Sigmoid colon (tissue), 7 donors: Measurements from ENCODE around the gene DERA. TPM values are rescaled to one million over a fixed set of nuclear protein-coding genes. Genes with fewer than 3 reads are reported as not detected.

Source experiments
- DNase-seq: peaks from one replicate; pipeline ENCODE4 v3.0.0-alpha.2; 2019
- H3K27ac ChIP-seq, 4 donors: fragments of 200-600 bp; sonication (generic); one replicate each; pipeline ENCODE4 v1.5.1; 2016 to 2019; ENCODE audit warnings: mild to moderate bottlenecking in 1 of 4
- H3K27me3 ChIP-seq, 3 donors: fragments of 200-600 bp; sonication (generic); one replicate each; pipeline ENCODE4 v1.5.1; 2019; ENCODE audit warnings: mild to moderate bottlenecking in 1 of 3
- H3K36me3 ChIP-seq, 4 donors: fragments of 200-600 bp; sonication (generic); one replicate each; pipeline ENCODE4 v1.5.1; 2016 to 2019
- H3K4me1 ChIP-seq, 4 donors: fragments of 200-600 bp; sonication (generic); one replicate each; pipeline ENCODE4 v1.5.1; 2017 to 2019
- H3K4me3 ChIP-seq, 4 donors: fragments of 200-600 bp; sonication (generic); one replicate each; pipeline ENCODE4 v1.5.1; 2017 to 2019; ENCODE audit warnings: mild to moderate bottlenecking in 2 of 4, moderate library complexity in 1 of 4
- H3K9me3 ChIP-seq, 4 donors: fragments of 200-600 bp in 3 of 4; sonication (generic) in 3 of 4; one replicate each; pipeline versions ENCODE4 v1.5.1 to v1.6.1; 2013 to 2019
- EP300 ChIP-seq, 4 donors: sonication (generic); formaldehyde crosslinking; IDR thresholded peaks; one replicate each; pipeline ENCODE4 v1.6.1; 2017; ENCODE audit warnings: antibody characterized with exemption in 4 of 4
- POLR2A ChIP-seq, 2 donors: fragments of 450-650 bp; IDR thresholded peaks; one replicate each; pipeline ENCODE4 v1.6.1; 2016; ENCODE audit warnings: antibody characterized with exemption in 2 of 2, mild to moderate bottlenecking in 2 of 2, moderate library complexity in 2 of 2
- POLR2AphosphoS5 ChIP-seq, 4 donors: sonication (generic); formaldehyde crosslinking; IDR thresholded peaks; one replicate each; pipeline ENCODE4 v1.6.1; 2017; ENCODE audit warnings: antibody characterized with exemption in 4 of 4
- WGBS, 2 donors: extraction: QIAGEN DNeasy Blood & Tissue Kit; methylation state at CpG; one replicate each; pipeline ENCODE4 v1.1.7; 2013; 5-methylcytosine and 5-hydroxymethylcytosine counted together
- intact Hi-C: fragments of 100-400 bp; cut with DNase I; formaldehyde crosslinking; loops from one replicate; pipeline ENCODE4 v1.15.1; 2023
- polyA plus RNA-seq, 3 donors: library from polyadenylated mRNA; stranded (reverse); fragments of 200-250 nt; gene quantifications; one replicate each; pipeline ENCODE4 v1.2.3, GENCODE V29; 2013
- total RNA-seq, 4 donors: library from RNA; depleted of rRNA; stranded (reverse); fragments of >200 nt; gene quantifications; one replicate each; pipeline ENCODE4 v1.1.0, GENCODE V29; 2016
- TF ChIP-seq, protein P1 (sequence below), 4 experiments: fragments of 450-650 bp in 3 of 4; fragments of 200-600 bp in 1 of 4; IDR thresholded peaks; one replicate each; pipeline ENCODE4 v1.5.1; 2016 to 2019; ENCODE audit warnings: antibody characterized with exemption in 4 of 4, mild to moderate bottlenecking in 3 of 4, moderate library complexity in 2 of 4
- donor health status: healthy with polysubstance abuse.
- donor health status: Bipolar disorder and iron deficiency.
- donor health status: healthy.

Gene DERA
- total and polyA plus RNA-seq, 7 donors: 26.6 to 106 (median 46.4) TPM

- peaks cover 0 to 15% (median 13%) of the 10 kb centered on the region in 4 donors for H3K4me1 ChIP-seq
- H3K9me3 ChIP-seq: no peaks in the 10 kb centered on the region
- WGBS, 2 donors: 84 to 89% methylated on average over 3 of the region's 3 CpGs
- no peaks in the 10 kb centered on the region for H3K27me3 ChIP-seq
- H3K4me3 ChIP-seq: no peak overlapping the region
- H3K27ac ChIP-seq: no peak overlapping the region
- DNase-seq: no peak
- TF ChIP-seq POLR2AphosphoS5 (IDR thresholded peaks at IDR 0.05) (no peak), POLR2A (IDR thresholded peaks at IDR 0.05) (no peak), EP300 (IDR thresholded peaks at IDR 0.05) (no peak)
- TF ChIP-seq, protein P1, sequence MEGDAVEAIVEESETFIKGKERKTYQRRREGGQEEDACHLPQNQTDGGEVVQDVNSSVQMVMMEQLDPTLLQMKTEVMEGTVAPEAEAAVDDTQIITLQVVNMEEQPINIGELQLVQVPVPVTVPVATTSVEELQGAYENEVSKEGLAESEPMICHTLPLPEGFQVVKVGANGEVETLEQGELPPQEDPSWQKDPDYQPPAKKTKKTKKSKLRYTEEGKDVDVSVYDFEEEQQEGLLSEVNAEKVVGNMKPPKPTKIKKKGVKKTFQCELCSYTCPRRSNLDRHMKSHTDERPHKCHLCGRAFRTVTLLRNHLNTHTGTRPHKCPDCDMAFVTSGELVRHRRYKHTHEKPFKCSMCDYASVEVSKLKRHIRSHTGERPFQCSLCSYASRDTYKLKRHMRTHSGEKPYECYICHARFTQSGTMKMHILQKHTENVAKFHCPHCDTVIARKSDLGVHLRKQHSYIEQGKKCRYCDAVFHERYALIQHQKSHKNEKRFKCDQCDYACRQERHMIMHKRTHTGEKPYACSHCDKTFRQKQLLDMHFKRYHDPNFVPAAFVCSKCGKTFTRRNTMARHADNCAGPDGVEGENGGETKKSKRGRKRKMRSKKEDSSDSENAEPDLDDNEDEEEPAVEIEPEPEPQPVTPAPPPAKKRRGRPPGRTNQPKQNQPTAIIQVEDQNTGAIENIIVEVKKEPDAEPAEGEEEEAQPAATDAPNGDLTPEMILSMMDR (IDR thresholded peaks at IDR 0.05): no peak
- intact Hi-C loops: no loop called here
- H3K36me3 ChIP-seq: no peaks in the 10 kb centered on the region
Measured at GRCh38 chr12:15879413-15879812, 31.7 kb upstream of the DERA start.

GRCh38 chr12:15880721-15881120, 30.4 kb upstream of the DERA start:
- Histone ChIP-seq H3K4me3 (no peak overlapping the region), H3K9me3 (no peaks in the 10 kb centered on the region), H3K27me3 (no peaks in the 10 kb centered on the region), H3K4me1 (peaks cover 0 to 26% (median 21%) of the 10 kb centered on the region in 4 donors), H3K36me3 (no peaks in the 10 kb centered on the region), H3K27ac (no peak overlapping the region)
- no peak for DNase-seq
- intact Hi-C loops: loop anchor here (5.0 to 10.0 kb wide), 2 partner anchors 606 to 1108 kb away; a partner anchor contains a TSS
- TF ChIP-seq POLR2AphosphoS5 (IDR thresholded peaks at IDR 0.05): no peak
- no peak for TF ChIP-seq POLR2A (IDR thresholded peaks at IDR 0.05)
- no peak for TF ChIP-seq EP300 (IDR thresholded peaks at IDR 0.05)
- TF ChIP-seq, protein P1 (IDR thresholded peaks at IDR 0.05): no peak
- WGBS, 2 donors: 95 to 97% methylated on average over 3 of the region's 3 CpGs

DNA sequence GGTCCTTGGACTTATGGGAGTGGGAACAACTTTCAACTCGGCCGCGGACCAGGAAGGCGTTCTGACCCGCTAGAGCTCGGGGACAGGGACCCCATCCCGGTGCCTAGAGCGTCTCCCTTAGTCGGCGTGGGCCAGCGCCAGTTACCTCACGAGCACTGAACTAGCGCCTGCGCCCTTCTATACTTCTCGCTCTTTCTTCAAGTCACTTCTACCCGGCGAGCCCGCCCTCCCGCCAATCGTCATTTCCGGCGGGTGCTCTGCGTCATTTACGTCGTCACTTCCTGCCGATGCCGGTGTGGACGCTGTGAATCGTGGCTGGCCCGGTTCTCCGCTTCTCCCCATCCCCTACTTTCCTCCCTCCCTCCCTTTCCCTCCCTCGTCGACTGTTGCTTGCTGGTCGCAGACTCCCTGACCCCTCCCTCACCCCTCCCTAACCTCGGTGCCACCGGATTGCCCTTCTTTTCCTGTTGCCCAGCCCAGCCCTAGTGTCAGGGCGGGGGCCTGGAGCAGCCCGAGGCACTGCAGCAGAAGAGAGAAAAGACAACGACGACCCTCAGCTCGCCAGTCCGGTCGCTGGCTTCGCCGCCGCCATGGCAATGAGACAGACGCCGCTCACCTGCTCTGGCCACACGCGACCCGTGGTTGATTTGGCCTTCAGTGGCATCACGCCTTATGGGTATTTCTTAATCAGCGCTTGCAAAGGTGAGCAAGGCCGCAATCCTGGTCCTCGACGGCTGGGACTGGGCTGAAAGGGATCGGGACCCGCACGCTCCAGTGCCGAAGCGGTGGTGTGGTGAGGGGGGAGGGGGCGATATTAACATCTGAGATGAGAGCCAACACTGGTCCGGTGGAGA, 28.8 kb upstream of the DERA start, which contains the start of gene STRAP:
Gene STRAP (plus strand): TSS at position 270 of the 854 bp plus-strand sequence. CDS start 321 bp downstream, at position 591.
- intact Hi-C loops: loop anchor here (5.0 to 10.0 kb wide), 2 partner anchors 608 to 1110 kb away; a partner anchor contains a TSS
- peak; percentile 98 to 100 (median 99) for TF ChIP-seq POLR2AphosphoS5 (IDR thresholded peaks at IDR 0.05)
- peak in 2 of 4 donors; percentile 38 to 76 for TF ChIP-seq EP300 (IDR thresholded peaks at IDR 0.05)
- TF ChIP-seq POLR2A (IDR thresholded peaks at IDR 0.05): peak; percentile 99
- TF ChIP-seq, protein P1 (IDR thresholded peaks at IDR 0.05): no peak
- WGBS, 2 donors: 0 to 1% methylated on average over 63 of the region's 63 CpGs
- Histone ChIP-seq H3K4me1 (peaks cover 0 to 41% (median 33%) of the 10 kb centered on the region in 4 donors), H3K36me3 (peaks cover 0 to 9% (median 0%) of the 10 kb centered on the region in 4 donors), H3K9me3 (no peaks in the 10 kb centered on the region), H3K4me3 (peak within 1 kb of the TSS; percentile 79 to 89 (median 84)), H3K27ac (peak within 1 kb of the TSS; percentile 93 to 99 (median 96)), H3K27me3 (no peaks in the 10 kb centered on the region)
- DNase-seq: peak; percentile 99

DNA sequence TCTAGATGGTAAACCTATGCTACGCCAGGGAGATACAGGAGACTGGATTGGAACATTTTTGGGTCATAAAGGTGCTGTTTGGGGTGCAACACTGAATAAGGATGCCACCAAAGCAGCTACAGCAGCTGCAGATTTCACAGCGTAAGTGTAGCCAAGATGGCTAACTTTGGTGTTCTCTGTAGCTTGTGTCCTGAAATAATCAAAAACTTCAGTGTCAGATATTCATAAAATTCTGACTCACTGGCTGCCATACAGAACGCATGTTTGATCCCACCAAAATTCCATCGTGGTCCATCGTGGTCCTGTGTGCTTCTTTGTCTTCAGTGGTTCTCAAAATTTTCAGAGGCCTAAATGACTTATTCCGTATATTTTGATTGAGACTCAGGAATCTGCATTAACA, 27.6 kb upstream of the DERA start:
- peak overlapping the region; percentile 93 to 99 (median 96) for H3K27ac ChIP-seq
- no peak for TF ChIP-seq EP300 (IDR thresholded peaks at IDR 0.05)
- no peak for TF ChIP-seq POLR2AphosphoS5 (IDR thresholded peaks at IDR 0.05)
- TF ChIP-seq POLR2A (IDR thresholded peaks at IDR 0.05): no peak
- TF ChIP-seq, protein P1 (IDR thresholded peaks at IDR 0.05): no peak
- H3K4me1 ChIP-seq: peaks cover 0 to 53% (median 42%) of the 10 kb centered on the region in 4 donors
- H3K4me3 ChIP-seq: peak overlapping the region in 3 of 4 donors; percentile 79 to 89 (median 81)
- no peaks in the 10 kb centered on the region for H3K27me3 ChIP-seq
- 32 to 64% methylated on average over 6 of the region's 6 CpGs for WGBS, 2 donors
- no peak for DNase-seq
- H3K36me3 ChIP-seq: peaks cover 0 to 9% (median 0%) of the 10 kb centered on the region in 4 donors
- intact Hi-C loops: loop anchor here (5.0 to 10.0 kb wide), 2 partner anchors 609 to 1111 kb away; a partner anchor contains a TSS
- no peaks in the 10 kb centered on the region for H3K9me3 ChIP-seq
